RCC 7860 (cell line): Measurements from ENCODE around the gene SRSF6.
"Not testable (repeated sequence)": the region's sequence is repeated elsewhere in the genome, so short reads cannot be mapped to it uniquely, and the experiment has no call there.

Experiments used
- DNase-seq: peaks from one replicate; pipeline ENCODE4 v3.0.0-alpha.2; 2015; ENCODE audit warnings: low spot score
- FAIRE-seq: peaks from 2 replicates; lab custom pipeline; 2012; peaks lifted over from hg19 to GRCh38; lab: Jason Lieb, UNC

Gene SRSF6

DNA sequence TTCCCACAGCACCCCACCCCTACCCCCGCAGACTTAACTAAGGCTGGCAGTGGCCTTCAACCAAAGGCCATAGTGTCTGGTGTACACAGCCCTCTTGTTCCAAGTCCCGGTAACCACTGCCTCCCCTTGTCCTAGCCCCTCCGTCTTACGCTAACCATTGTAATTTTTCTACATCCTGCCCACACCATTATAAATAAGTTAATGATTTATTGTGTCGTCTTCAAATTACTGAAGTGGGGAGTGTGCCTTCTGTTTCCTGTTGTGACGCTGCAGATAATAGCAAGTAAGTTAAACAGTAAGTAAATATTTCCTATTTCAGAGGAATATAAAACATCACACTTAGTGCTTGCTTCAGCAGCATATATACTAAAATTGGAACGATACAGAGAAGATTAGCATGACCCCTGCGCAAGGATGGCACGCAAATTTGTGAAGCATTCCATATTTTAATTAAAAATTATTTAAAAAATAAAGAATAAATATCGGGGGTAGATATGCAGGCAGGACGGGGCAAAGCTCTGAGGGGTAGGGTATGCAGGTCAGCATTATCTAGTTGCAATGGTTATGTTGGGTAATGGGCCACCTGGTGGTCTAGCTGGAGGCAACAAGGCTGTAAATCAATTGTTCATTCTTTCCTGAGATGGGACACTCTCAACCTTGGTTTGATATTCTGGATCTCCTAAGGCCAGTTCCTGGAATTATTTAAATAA lies 15.1 kb downstream of the SRSF6 start:
- FAIRE-seq (no peak), DNase-seq (no peak)

DNA sequence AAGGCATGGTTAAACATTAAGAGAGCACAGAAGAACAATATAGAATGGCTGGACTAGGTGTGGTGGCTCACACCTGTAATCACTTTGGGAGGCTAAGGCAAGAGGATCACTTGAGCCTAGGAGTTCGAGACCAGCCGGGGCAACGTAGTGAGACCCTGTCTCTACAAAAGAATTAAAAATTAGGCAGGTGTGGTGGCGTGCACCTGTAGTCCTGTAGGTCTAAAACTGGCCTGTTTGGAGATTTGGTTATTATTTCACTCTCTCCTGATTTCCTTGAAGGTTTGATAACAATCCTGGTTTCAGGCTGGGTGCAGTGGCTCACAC lies 15.6 kb downstream of the SRSF6 start:
- FAIRE-seq (no peak), DNase-seq (no peak)

DNA sequence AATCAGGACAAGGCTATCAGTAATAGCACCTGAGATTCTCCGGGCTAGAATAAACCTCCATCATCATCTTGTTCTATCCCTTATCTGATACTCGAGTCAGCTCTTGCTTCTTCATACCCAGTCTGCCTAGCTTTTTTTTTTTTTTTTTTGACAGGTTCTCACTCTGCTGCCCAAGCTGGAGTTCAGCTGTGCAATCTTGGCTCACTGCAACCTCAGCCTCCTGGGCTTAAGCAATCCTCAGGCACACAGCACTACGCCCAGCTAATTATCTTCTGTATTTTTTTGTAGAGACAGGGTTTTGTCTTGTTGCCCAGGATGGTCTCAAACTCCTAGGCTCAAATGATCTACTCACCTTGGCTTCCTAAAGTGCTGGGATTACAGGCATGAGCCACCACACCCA lies 19.5 kb downstream of the SRSF6 start:
- FAIRE-seq (no peak), DNase-seq (no peak)

DNA sequence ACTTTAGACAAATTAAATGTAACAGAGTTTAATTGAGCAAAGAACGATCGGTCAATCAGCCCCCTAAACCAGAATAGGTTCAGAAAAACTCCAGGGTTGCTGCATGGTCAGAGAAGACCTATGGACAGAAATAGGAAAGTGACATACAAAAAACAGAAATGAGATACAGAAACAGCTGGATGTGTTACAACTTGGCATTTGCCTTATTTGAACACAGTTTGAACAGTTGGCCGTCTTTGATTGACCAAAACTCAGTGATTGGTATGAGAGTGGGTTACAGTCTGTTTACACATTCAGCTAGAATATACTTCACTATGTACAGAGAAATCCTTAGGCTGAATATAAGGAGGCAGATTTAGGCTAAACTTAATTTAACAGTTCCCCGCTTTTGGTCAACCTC lies 19.9 kb downstream of the SRSF6 start:
- DNase-seq, result no peak
- no peak for FAIRE-seq

DNA sequence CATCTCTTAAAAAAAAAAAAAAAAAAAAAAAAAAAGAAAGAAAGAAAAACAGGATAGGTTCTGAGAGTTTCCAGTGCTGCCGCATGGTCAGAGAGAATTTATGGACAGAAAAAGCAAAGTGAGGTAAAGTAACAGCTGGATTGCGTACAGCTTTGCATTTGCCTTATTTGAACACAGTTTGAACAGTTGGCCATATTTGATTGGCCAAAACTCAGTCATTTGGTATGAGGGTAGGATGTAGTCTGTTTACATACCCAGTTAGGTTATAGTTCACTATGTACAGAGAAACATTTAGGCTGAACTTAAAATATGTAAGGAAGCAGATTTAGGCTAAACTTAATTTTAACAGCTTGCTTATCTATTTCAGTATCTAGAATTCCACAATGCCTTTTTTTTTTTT lies 32.3 kb downstream of the SRSF6 start:
- FAIRE-seq (no peak), DNase-seq (no peak)

DNA sequence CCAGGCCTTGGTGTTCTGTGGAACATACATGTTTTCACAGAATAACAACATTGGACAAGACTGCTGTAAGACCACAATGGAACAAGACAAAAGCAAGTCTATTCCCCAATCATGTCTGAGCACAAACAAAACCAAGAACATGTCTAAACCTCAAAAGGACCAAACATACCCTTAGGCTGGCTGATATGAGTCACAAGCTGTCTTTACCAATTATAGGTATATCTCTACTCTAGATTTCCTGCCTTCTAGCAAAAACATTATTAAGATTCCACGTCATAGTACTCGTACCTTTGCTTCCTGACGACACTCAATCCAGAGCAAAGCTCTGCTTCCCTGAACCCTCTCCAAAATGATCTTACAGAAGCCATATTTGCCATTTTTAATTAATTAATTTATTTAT lies 34.4 kb downstream of the SRSF6 start:
- FAIRE-seq, result no peak
- DNase-seq, result no peak

DNA sequence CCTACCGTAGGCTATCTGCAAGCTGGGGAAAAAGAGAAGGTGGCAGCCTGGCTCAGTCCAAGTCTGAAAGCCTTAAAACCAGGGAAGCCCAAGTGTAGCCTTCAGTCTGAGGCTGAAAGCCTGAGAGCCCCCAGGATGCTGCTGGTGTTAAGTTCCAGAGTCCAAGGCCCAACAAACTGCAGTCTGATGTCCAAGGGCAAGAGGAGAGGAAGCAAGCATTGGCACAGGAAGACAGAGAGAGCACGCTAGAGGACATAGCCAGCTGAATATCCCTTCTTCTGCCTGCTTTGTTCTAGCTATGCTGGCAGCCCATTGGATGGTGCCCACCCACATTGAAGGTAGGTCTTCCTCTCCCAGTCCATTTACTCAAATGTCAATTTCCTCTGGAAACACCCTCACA lies 37.7 kb downstream of the SRSF6 start:
- FAIRE-seq, result no peak
- no peak for DNase-seq

DNA sequence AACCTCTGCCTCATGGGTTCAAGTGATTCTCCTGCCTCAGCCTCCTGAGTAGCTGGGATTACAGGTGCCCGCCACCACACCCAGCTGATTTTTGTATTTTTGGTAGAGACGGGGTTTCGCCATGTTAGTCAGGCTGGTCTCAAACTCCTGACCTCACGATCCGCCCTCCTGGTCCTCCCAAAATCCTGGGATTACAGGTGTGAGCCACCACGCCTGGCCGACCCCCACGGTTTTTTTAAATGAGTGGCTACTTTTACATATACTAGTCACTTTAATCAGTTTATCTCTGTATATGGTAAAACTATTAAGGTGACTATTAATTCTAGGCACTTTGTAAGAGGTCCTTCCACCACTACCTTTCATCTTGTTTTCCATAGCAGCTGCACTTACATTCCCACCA lies 44.3 kb downstream of the SRSF6 start:
- FAIRE-seq, DNase-seq: not testable (repeated sequence)

DNA sequence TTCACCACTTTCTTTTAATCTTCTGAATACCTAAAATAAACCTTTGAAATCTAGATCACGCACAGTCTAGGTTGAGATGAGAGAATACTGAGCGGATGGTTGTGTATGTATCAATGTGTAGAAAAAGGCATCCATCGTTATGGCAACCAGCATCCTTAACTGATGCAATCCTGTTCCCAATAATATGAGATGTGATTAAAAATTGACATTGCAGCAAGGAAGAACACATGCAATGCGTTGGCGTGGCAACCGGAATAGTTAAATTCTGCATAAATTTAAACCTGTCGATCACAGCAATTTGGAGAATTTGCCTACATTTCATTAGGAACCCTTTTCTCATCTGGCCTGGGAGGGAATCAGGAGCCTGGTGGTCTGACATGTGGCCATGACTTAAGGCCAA lies 48.5 kb downstream of the SRSF6 start:
- FAIRE-seq, result no peak
- no peak for DNase-seq

DNA sequence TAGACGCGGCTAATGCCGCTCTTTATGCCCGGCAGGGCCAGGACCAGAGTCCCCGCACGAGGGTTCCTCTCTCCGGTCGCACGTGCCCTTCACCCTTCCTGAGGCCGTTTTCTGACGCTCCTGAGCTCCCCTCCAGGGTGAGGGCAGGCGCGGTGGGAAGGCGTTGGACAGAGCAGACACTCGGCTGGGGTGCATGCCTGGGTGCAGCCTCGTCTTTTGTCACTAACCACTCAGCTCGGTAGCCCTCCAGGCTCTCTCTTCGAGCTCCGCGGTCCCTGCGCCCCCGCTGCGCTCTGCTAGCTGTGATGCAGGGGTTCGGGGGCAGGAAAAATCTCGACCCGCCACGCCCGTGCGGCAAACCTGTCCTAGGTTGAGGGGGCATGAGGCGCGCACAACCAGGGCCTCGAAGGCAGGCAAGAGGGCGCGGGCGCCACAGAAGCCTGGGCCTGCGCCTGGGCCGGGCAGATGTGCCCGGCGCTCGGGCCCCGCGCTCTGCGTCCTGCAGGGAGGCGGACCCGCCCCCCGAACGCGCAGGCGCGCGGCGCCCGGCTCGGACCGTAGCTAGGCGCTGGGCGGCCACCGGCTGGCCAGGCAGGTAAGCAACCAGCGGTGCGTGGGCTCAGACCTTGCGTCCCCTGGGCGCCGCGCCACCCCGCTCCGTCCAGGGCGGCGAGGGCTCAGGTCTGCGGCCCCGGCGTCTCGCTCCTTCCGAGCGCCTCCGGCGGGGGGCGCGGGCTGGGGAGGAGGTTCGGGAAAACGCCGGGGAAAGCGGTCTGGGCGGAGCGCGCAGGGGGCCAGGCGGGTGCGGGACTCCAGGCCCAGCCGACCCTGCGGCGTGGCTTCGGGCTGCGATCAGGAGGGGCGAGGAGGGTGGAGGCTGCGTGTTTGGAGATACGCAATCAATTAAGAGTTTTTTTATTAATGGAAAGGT lies 49.7 kb downstream of the SRSF6 start, which contains the start of gene L3MBTL1:
Gene L3MBTL1 (plus strand): TSS at position 548 of the 931 bp plus-strand sequence. CDS start 5,807 bp downstream, outside the sequence.
- FAIRE-seq (no peak), DNase-seq (no peak)

DNA sequence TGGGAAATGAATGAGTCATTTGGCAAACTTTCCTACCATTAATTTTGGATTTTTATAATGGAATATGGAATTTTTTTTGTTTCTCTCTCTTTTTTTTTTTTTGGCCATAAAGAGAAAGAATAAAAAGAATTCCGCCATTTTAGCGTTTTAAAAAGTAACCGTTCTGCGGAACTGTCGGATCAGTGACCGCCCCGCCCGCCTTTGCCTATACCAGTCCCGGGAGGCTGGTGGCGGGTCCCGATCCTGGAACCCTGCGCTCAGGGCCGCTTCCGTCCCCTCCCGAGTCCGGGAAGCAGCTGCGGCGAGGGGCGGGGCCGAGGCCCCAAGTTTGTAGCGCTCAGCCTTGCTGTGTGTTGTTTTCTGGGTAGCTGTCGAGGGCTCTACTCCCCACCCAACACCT lies 50.4 kb downstream of the SRSF6 start:
- FAIRE-seq (no peak), DNase-seq (no peak)

DNA sequence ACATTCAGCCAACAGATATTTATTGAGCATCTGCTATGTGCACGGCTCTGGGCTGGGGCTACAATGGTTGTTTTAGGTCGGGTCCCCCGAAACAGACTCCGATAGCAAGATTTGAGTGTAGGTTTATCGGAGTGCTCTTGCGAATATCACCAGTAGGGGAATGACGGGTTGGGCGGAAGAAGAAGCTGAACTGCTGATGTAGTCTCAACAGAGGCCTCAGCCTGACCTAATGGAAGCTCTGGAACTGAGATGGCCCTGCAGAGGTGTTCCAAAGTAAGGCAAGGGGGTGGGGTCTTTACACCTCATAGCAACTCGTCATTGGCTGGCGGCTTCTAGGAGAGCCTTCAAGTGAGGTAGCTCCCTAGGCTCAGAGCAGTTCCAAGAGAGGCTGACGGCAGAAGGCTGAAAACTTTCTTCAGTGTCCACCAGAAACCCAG lies 50.9 kb downstream of the SRSF6 start:
- no peak for FAIRE-seq
- no peak for DNase-seq

DNA sequence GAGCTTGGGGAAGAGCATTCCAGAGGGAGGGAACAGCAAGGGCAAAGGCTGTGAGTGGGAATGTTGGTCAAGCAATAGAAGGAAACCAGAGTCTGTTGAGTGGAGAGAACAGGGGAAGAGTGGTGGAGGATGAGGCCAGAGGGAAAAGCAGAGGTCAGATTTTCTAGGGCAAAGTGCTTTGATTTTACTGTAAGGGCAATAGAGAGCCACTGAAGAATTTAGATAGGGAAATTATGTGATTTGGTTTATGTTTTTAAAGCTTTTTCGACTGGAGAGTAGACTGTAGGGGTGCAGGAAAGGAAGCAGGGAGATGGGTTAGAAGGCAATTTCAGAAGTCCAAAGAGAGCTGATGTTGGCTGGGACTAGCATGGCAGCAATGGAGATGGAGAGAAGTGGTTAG lies 54.2 kb downstream of the SRSF6 start:
- no peak for DNase-seq
- no peak for FAIRE-seq

DNA sequence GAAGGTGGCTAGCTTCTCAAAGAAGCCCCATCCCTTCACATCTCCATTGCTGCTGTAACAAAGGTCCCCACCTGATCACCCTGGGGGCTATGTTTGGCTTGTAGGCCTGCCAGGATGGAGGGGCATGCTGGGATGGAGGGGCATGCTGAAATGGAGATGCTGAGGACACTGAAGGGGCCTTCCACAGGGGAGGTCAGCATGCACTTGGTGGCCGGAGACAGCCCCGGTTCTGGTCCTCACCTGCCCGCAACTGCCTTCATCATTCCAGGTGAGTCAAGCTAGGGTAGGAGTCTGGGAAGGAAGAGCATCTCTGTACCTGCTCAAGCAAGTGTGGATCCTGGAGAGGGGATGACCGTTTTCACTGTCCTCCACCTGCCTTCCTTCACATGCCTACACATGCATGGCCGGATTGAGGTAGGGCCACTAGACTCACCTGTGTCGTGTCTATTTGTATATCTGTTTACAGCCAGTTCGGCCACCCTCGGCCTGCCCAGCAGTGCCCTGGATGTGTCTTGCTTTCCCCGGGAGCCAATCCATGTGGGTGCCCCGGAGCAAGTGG lies 55.8 kb downstream of the SRSF6 start:
- FAIRE-seq (no peak), DNase-seq (no peak)
